Mucosa of descending colon (tissue), 3 donors: Measurements from ENCODE around the gene XPR1. TPM values are rescaled to one million over a fixed set of nuclear protein-coding genes. Genes with fewer than 3 reads are reported as not detected.

ENCODE experiments used
- ATAC-seq: fragments of 200-7000 bp; cut with Tn5 transposase; one replicate; pipeline ENCODE4 v1.9.1; 2020; ENCODE audit warnings: mild to moderate bottlenecking, moderate library complexity
- DNase-seq, 3 donors: peaks; one replicate each; pipeline ENCODE4 v3.0.0-alpha.2; 2020
- H3K36me3 ChIP-seq: fragments of 200-600 bp; one replicate; pipeline ENCODE4 v1.8.0; 2021; ENCODE audit warnings: low read depth, mild to moderate bottlenecking
- H3K4me1 ChIP-seq: fragments of 200-600 bp; one replicate; pipeline ENCODE4 v1.8.0; 2021; ENCODE audit warnings: low read depth, mild to moderate bottlenecking
- H3K4me3 ChIP-seq: fragments of 200-600 bp; one replicate; pipeline ENCODE4 v1.8.0; 2021; ENCODE audit warnings: mild to moderate bottlenecking
- H3K9me3 ChIP-seq: fragments of 200-600 bp; one replicate; pipeline ENCODE4 v1.8.0; 2021; ENCODE audit warnings: mild to moderate bottlenecking
- CTCF ChIP-seq: fragments of 200-600 bp; IDR thresholded peaks from one replicate; pipeline ENCODE4 v1.8.0; 2022; ENCODE audit warnings: antibody characterized with exemption, mild to moderate bottlenecking
- intact Hi-C, 2 donors: fragments of 100-400 bp; cut with DNase I in 1 of 2; cut with micrococcal nuclease in 1 of 2; formaldehyde crosslinking; loops; one replicate each; pipeline versions ENCODE4 v1.11.0 to v1.11.1; 2022; cut with DNase I, micrococcal nuclease
- total RNA-seq, 3 donors: library from RNA; stranded (reverse); fragmentation: NEBNext Ultra II Directional in 2 of 3; extraction: Animal tissue kit (Norgen Biotek cat#: 25700) in 2 of 3; gene quantifications; one replicate each; pipeline versions ENCODE4 v1.2.1 to v1.2.4, GENCODE V29; 2021 to 2023
- donor health status: DM: no; HTN: no; CAD: no; lungs with moderate emphysema.
- donor health status: DM: no; HTN: no; CAD: no.
- donor health status: DM: no; HTN: yes; CAD: no.

The XPR1 gene
- total RNA-seq, 3 donors from 2014 or later = 31.6 to 64.9 (median 34.6) TPM

- ATAC-seq (no peak), DNase-seq (no peak)
- intact Hi-C loops = no loop called here
- Histone ChIP-seq H3K36me3 (no peaks in the 10 kb centered on the region), H3K4me1 (no peaks in the 10 kb centered on the region), H3K4me3 (no peak overlapping the region), H3K9me3 (no peaks in the 10 kb centered on the region)
- no peak for TF ChIP-seq CTCF
These were observed 16.1 kb upstream of the XPR1 start for GRCh38 chr1:180615493-180616290.

- DNase-seq (no peak), ATAC-seq (no peak)
These were observed 15.4 kb upstream of the XPR1 start for GRCh38 chr1:180616439-180616838.

GRCh38 chr1:180617774-180618395 is 13.9 kb upstream of the XPR1 start:
- intact Hi-C loops = no loop called here
- no peak for ATAC-seq

More at GRCh38 chr1:180616439-180616838, 15.4 kb upstream of the XPR1 start:
- Histone ChIP-seq H3K4me1 (no peaks in the 10 kb centered on the region), H3K9me3 (no peaks in the 10 kb centered on the region), H3K4me3 (no peak overlapping the region), H3K36me3 (no peaks in the 10 kb centered on the region)
- no peak for TF ChIP-seq CTCF
- intact Hi-C loops = no loop called here

GRCh38 chr1:180620581-180620980 is 11.2 kb upstream of the XPR1 start:
- no peak for ATAC-seq
- H3K4me3 ChIP-seq = no peak overlapping the region
- no peaks in the 10 kb centered on the region for H3K4me1 ChIP-seq
- intact Hi-C loops = loop anchor here in 1 of 2 donors (10.0 kb wide), 1 partner anchor 244 kb away; no protein-coding TSS in a partner anchor
- no peaks in the 10 kb centered on the region for H3K9me3 ChIP-seq
- no peak for TF ChIP-seq CTCF
- DNase-seq = no peak
- H3K36me3 ChIP-seq = no peaks in the 10 kb centered on the region

More at GRCh38 chr1:180617774-180618395, 13.9 kb upstream of the XPR1 start:
- Histone ChIP-seq H3K4me1 (no peaks in the 10 kb centered on the region), H3K36me3 (no peaks in the 10 kb centered on the region), H3K9me3 (no peaks in the 10 kb centered on the region), H3K4me3 (no peak overlapping the region)
- DNase-seq = no peak
- TF ChIP-seq CTCF = no peak

GRCh38 chr1:180622658-180623508 is 8.9 kb upstream of the XPR1 start:
- Histone ChIP-seq H3K9me3 (no peaks in the 10 kb centered on the region), H3K4me1 (no peaks in the 10 kb centered on the region), H3K4me3 (no peak overlapping the region), H3K36me3 (no peaks in the 10 kb centered on the region)
- no peak for TF ChIP-seq CTCF
- DNase-seq = no peak
- no peak for ATAC-seq
- intact Hi-C loops = loop anchor here in 1 of 2 donors (10.0 kb wide), 1 partner anchor 242 kb away; no protein-coding TSS in a partner anchor
